HuH-7.5 (cell line): ENCODE measurements around the gene TAX1BP3.

ENCODE experiments used
- DNase-seq: peaks from one replicate; pipeline ENCODE4 v3.0.0; 2011; ENCODE audit warnings: low spot score

TAX1BP3 gene

GRCh38 chr17:3688027-3688553, 19.7 kb upstream of the TAX1BP3 start:
- no peak for DNase-seq

- DNase-seq: no peak
These were observed 16.8 kb upstream of the TAX1BP3 start for GRCh38 chr17:3685174-3685573.

- peak; percentile 83 for DNase-seq
These were observed 14.7 kb upstream of the TAX1BP3 start for GRCh38 chr17:3683054-3683511.

GRCh38 chr17:3682033-3682432, 13.7 kb upstream of the TAX1BP3 start:
- no peak for DNase-seq

GRCh38 chr17:3681565-3681964, 13.2 kb upstream of the TAX1BP3 start:
- DNase-seq: no peak

- DNase-seq: no peak
These were observed 12.7 kb upstream of the TAX1BP3 start for GRCh38 chr17:3681057-3681456.

GRCh38 chr17:3679531-3680126, 11.3 kb upstream of the TAX1BP3 start:
- DNase-seq: no peak

- no peak for DNase-seq
These were observed 10.6 kb upstream of the TAX1BP3 start for GRCh38 chr17:3678821-3679530.

GRCh38 chr17:3678095-3678820, 9.9 kb upstream of the TAX1BP3 start:
- DNase-seq: peak; percentile 47

GRCh38 chr17:3675886-3676285, 7.5 kb upstream of the TAX1BP3 start:
- DNase-seq: no peak

GRCh38 chr17:3672571-3672970, 4.2 kb upstream of the TAX1BP3 start:
- DNase-seq: no peak

GRCh38 chr17:3669548-3669947, 1.2 kb upstream of the TAX1BP3 start:
- DNase-seq: no peak

- no peak for DNase-seq
These were observed 638 bp upstream of the TAX1BP3 start for GRCh38 chr17:3669085-3669347.

- DNase-seq: peak; percentile 80
These were observed 756 bp downstream of the TAX1BP3 start for GRCh38 chr17:3667366-3668278.

- no peak for DNase-seq
These were observed 1.9 kb downstream of the TAX1BP3 start for GRCh38 chr17:3666516-3666915.

- DNase-seq: no peak
These were observed 2.5 kb downstream of the TAX1BP3 start for GRCh38 chr17:3665834-3666233.

- DNase-seq: no peak
These were observed 5.0 kb downstream of the TAX1BP3 start for GRCh38 chr17:3663102-3664011.

- no peak for DNase-seq
These were observed 8.0 kb downstream of the TAX1BP3 start for GRCh38 chr17:3660311-3660891.

GRCh38 chr17:3659541-3660111, 8.8 kb downstream of the TAX1BP3 start:
- no peak for DNase-seq

GRCh38 chr17:3658784-3659449, 9.5 kb downstream of the TAX1BP3 start:
- DNase-seq: no peak
